PFSK-1 (cell line): Measurements from ENCODE around the gene IGSF11.

Source experiments
- FOXP2 ChIP-seq: optimal IDR thresholded peaks from 2 replicates; pipeline ENCODE3; 2011; ENCODE audit warnings: borderline replicate concordance, control low read depth, inconsistent platforms; ENCODE audit not compliant: insufficient read depth; ENCODE audit errors: extremely low read length, extremely low read depth
- POLR2AphosphoS5 ChIP-seq: IDR thresholded peaks from 2 replicates; pipeline ENCODE4 v1.6.1; 2012; ENCODE audit warnings: low read depth, mild to moderate bottlenecking, control low read depth, low read length, moderate library complexity
- SIN3A ChIP-seq: IDR thresholded peaks from 2 replicates; pipeline ENCODE4 v1.6.1; 2012; ENCODE audit warnings: mild to moderate bottlenecking, low read length, moderate library complexity, borderline replicate concordance; ENCODE audit not compliant: insufficient read depth
- TAF1 ChIP-seq: IDR thresholded peaks from 2 replicates; pipeline ENCODE4 v1.6.1; 2012; ENCODE audit warnings: low read length, control low read depth, borderline replicate concordance; ENCODE audit not compliant: insufficient read depth
- TF ChIP-seq, protein P1 (sequence below), 2 experiments: IDR thresholded peaks; 2 replicates each; pipeline versions ENCODE4 v1.6.1 to v1.8.0; 2011 to 2012; ENCODE audit warnings: low read depth in 2 of 2, low read length in 2 of 2, control low read depth in 1 of 2, inconsistent platforms in 1 of 2, mild to moderate bottlenecking in 1 of 2, moderate library complexity in 1 of 2; ENCODE audit not compliant: insufficient read depth in 1 of 2

DNA sequence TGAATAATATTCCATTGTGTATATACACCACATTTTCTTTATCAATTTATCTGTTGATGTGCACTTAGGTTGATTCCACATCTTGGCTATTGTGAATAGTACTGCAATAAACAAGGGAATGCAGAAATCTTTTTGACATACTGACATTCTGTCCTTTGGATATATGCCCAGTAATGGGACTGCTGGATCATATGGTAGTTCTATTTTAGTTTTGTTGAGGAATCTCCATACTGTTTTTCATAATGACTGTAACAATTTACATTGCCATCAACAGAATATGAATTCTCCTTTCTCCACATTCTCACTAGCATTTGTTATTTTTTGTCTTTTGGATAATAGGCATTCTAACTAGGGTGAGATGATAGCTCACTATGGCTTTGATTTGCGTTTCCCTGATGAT, 174.7 kb downstream of the IGSF11 start:
- TF ChIP-seq POLR2AphosphoS5 (no peak), TAF1 (no peak), SIN3A (no peak), FOXP2 (no peak)
- TF ChIP-seq, protein P1, sequence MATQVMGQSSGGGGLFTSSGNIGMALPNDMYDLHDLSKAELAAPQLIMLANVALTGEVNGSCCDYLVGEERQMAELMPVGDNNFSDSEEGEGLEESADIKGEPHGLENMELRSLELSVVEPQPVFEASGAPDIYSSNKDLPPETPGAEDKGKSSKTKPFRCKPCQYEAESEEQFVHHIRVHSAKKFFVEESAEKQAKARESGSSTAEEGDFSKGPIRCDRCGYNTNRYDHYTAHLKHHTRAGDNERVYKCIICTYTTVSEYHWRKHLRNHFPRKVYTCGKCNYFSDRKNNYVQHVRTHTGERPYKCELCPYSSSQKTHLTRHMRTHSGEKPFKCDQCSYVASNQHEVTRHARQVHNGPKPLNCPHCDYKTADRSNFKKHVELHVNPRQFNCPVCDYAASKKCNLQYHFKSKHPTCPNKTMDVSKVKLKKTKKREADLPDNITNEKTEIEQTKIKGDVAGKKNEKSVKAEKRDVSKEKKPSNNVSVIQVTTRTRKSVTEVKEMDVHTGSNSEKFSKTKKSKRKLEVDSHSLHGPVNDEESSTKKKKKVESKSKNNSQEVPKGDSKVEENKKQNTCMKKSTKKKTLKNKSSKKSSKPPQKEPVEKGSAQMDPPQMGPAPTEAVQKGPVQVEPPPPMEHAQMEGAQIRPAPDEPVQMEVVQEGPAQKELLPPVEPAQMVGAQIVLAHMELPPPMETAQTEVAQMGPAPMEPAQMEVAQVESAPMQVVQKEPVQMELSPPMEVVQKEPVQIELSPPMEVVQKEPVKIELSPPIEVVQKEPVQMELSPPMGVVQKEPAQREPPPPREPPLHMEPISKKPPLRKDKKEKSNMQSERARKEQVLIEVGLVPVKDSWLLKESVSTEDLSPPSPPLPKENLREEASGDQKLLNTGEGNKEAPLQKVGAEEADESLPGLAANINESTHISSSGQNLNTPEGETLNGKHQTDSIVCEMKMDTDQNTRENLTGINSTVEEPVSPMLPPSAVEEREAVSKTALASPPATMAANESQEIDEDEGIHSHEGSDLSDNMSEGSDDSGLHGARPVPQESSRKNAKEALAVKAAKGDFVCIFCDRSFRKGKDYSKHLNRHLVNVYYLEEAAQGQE (IDR thresholded peaks at IDR 0.05; ENCODE audit: insufficient read depth in 1 of 2, low read depth in 2 of 2, low read length in 2 of 2) = no peak
